ENCODE data around the gene ALKBH6. TPM values are rescaled to one million over a fixed set of nuclear protein-coding genes. Genes with fewer than 3 reads are reported as not detected.
A peak's percentile ranks its signal among the peaks of the same experiment; 100 is the strongest.

The ALKBH6 gene
- total RNA-seq, 4 donors from 2014 or later, result 27.6 to 151 (median 83.2) TPM

DNA sequence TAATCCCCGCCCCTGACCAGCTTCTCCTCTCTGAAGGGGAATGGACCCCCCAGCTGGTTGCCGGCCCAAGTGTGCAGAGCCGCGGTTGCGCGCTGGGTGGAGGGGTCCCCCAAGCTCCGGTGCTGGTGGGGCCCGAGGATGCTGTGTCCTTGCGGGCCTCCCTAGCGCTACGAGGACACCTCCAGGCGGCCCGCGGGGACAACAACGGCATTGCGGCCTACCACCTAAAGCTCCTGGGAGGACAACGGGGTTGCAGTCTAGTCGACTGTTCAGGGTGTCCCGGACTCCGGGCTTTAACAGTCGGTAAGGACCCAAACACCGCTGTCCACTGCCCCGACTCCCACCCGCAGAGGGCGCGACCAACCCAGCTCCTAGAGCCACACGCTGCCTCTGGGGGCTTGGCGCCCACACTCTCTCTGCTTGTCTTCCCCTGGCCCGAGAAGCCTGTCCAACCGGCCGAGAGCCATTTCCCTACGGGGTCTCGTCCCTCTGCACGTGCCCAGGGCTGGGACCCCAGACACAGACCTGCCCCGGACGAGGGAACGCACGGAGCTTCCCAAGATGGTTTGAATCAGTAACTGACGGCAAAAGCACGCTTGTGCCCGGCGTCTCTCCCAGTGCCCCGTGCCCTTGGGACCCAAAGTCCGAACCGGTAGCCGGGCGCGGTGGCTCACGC lies 20.0 kb downstream of the ALKBH6 start:
- peaks cover 16 to 30% (median 24%) of the 10 kb centered on the region in 4 donors for H3K4me1 ChIP-seq
- peak overlapping the region; percentile 88 to 92 (median 90) for H3K27ac ChIP-seq
- no peaks in the 10 kb centered on the region for H3K36me3 ChIP-seq
- intact Hi-C loops (cut with DNase I; ENCODE audit: low total_unique reads), result no loop called here
- no peaks in the 10 kb centered on the region for H3K9me3 ChIP-seq
- in situ Hi-C loops (cut with MboI; ENCODE audit: low pct_ligation_motif_present in 1 of 4, low pct_unique_long_range_greater_than_20kb in 1 of 4, low sequenced_read_pairs in 3 of 4), result no loop called here
- 62% methylated on average over 49 of the region's 49 CpGs; no CpG with 5 or more reads in 1 of the 2 donors for WGBS, 2 donors (ENCODE audit: low coverage in 1 of 2)
- H3K27me3 ChIP-seq, result peaks cover under 1% of the 10 kb centered on the region
- peak overlapping the region; percentile 49 to 84 (median 80) for H3K4me3 ChIP-seq
- TF ChIP-seq EP300 (IDR thresholded peaks at IDR 0.05; ENCODE audit: low read depth), result no peak
- TF ChIP-seq, protein P1, sequence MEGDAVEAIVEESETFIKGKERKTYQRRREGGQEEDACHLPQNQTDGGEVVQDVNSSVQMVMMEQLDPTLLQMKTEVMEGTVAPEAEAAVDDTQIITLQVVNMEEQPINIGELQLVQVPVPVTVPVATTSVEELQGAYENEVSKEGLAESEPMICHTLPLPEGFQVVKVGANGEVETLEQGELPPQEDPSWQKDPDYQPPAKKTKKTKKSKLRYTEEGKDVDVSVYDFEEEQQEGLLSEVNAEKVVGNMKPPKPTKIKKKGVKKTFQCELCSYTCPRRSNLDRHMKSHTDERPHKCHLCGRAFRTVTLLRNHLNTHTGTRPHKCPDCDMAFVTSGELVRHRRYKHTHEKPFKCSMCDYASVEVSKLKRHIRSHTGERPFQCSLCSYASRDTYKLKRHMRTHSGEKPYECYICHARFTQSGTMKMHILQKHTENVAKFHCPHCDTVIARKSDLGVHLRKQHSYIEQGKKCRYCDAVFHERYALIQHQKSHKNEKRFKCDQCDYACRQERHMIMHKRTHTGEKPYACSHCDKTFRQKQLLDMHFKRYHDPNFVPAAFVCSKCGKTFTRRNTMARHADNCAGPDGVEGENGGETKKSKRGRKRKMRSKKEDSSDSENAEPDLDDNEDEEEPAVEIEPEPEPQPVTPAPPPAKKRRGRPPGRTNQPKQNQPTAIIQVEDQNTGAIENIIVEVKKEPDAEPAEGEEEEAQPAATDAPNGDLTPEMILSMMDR (IDR thresholded peaks at IDR 0.05), result peak in 1 of 5 experiments; percentile 12
- no peak for TF ChIP-seq POLR2A (IDR thresholded peaks at IDR 0.05)
- DNase-seq, result peak; percentile 38

DNA sequence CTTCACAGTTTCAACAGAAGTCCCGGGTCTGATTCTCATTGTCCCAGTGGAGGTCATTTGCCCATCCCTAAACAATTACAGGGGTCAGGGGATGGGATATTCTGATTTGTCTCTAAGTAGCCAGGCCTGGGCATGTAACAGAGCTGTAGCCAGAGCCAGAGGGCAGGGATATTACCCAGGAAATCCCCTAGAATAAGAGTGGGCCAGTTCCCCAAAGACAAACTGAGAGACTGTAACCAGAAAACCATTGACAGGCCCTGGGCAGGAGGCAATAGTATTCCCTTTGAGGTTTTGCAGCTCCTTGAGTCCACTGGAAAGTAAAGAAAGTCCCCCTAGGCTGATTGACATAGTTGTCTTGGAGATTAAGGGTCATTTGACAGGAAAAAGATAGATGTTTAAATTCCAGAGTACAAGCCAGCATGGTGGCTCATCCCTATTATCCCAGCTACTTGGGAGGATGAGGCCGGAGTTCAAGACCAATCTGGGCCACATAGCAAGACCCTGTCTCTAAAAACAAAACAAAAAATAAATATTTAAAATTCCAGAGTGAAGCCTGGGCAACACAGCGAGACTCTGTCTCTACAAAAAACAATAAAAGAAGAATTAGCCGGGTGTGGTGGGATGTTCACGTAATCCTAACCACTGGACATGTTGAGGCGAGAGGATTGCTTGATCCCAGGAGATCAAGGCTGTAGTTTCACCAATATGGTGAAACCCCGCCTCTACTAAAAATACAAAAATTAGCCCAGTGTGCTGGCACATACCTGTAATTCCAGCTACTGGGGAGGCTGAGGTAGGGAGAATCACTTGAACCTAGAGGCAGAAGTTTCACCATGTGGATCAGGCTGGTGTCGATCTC lies 20.9 kb downstream of the ALKBH6 start:
- peaks cover 13 to 26% (median 20%) of the 10 kb centered on the region in 4 donors for H3K4me1 ChIP-seq
- in situ Hi-C loops (cut with MboI; ENCODE audit: low pct_ligation_motif_present in 1 of 4, low pct_unique_long_range_greater_than_20kb in 1 of 4, low sequenced_read_pairs in 3 of 4) (no loop called here), intact Hi-C loops (cut with DNase I; ENCODE audit: low total_unique reads) (no loop called here)
- TF ChIP-seq EP300 (IDR thresholded peaks at IDR 0.05; ENCODE audit: low read depth) (no peak), POLR2A (IDR thresholded peaks at IDR 0.05) (no peak), POLR2AphosphoS5 (IDR thresholded peaks at IDR 0.05) (no peak)
- TF ChIP-seq, protein P1 (IDR thresholded peaks at IDR 0.05), result no peak
- no peak overlapping the region for H3K27ac ChIP-seq
- DNase-seq, result no peak
- no peaks in the 10 kb centered on the region for H3K36me3 ChIP-seq
- H3K9me3 ChIP-seq, result no peaks in the 10 kb centered on the region
- H3K27me3 ChIP-seq, result peaks cover 9% of the 10 kb centered on the region
- 84 to 92% methylated on average over 5 to 8 of the region's 8 CpGs for WGBS, 2 donors (ENCODE audit: low coverage in 1 of 2)
- H3K4me3 ChIP-seq, result no peak overlapping the region

DNA sequence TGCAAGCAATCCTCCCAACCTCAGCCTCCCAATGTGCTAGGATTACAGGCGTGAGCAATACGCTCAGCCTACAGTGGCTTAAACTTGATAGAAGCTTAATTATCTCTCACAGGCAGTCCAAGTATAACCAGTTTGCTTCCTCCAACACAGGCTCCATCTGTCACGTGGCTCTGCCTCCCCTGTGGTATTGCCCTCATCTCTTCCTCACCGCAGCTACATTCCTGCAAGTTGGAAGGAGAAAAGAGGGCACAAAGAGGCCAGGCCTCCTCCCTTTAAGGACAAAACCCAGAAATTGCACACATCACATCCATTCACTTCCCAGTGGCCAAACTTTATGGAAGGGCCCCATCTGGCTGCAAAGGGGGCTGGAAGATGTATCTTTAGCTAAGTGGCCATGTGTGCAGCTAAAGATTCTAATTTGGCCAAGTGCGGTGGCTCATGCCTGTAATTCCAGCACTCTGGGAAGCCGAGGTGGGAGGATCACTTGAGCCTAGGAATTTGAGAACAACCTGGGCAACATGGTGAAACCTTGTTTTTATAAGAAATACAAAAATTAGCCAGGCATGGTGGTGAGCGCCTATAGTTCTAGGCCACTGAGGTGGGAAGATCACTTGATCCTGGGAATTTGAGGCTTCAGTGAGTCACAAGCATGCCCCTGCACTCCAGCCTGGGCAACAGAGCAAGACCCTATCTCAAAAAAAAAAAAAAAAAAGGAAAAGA lies 22.1 kb downstream of the ALKBH6 start:
- peaks cover 22% of the 10 kb centered on the region for H3K27me3 ChIP-seq
- no peak overlapping the region for H3K27ac ChIP-seq
- H3K36me3 ChIP-seq, result no peaks in the 10 kb centered on the region
- TF ChIP-seq, protein P1 (IDR thresholded peaks at IDR 0.05), result no peak
- TF ChIP-seq POLR2A (IDR thresholded peaks at IDR 0.05) (no peak), POLR2AphosphoS5 (IDR thresholded peaks at IDR 0.05) (no peak), EP300 (IDR thresholded peaks at IDR 0.05; ENCODE audit: low read depth) (no peak)
- WGBS, 2 donors (ENCODE audit: low coverage in 1 of 2), result 80 to 82% methylated on average over 2 to 7 of the region's 7 CpGs
- intact Hi-C loops (cut with DNase I; ENCODE audit: low total_unique reads) (no loop called here), in situ Hi-C loops (cut with MboI; ENCODE audit: low pct_ligation_motif_present in 1 of 4, low pct_unique_long_range_greater_than_20kb in 1 of 4, low sequenced_read_pairs in 3 of 4) (no loop called here)
- H3K4me3 ChIP-seq, result no peak overlapping the region
- no peaks in the 10 kb centered on the region for H3K9me3 ChIP-seq
- DNase-seq, result no peak
- H3K4me1 ChIP-seq, result peaks cover 13 to 30% (median 24%) of the 10 kb centered on the region in 4 donors

Measured in transverse colon (tissue), 4 donors.